H9 (cell line): Measurements from ENCODE around the gene PRMT6. TPM values are rescaled to one million over a fixed set of nuclear protein-coding genes. Genes with fewer than 3 reads are reported as not detected.
A peak's percentile ranks its signal among the peaks of the same experiment; 100 is the strongest.

Experiments
- DNase-seq: peaks from one replicate; pipeline ENCODE4 v3.0.0-alpha.2; 2017
- H2AFZ ChIP-seq: one replicate; pipeline ENCODE4 v1.6.1; 2013; ENCODE audit warnings: mild to moderate bottlenecking, low read length, control low read depth, moderate library complexity
- H2AK5ac ChIP-seq: 2 replicates; pipeline ENCODE4 v1.6.1; 2013; ENCODE audit warnings: low read length, control low read depth, mixed read lengths; ENCODE audit not compliant: insufficient read length
- H2BK120ac ChIP-seq: one replicate; pipeline ENCODE4 v1.6.1; 2013; ENCODE audit warnings: low read depth, mild to moderate bottlenecking, low read length, control low read depth, inconsistent platforms; ENCODE audit not compliant: poor library complexity, severe bottlenecking
- H2BK12ac ChIP-seq: 2 replicates; pipeline ENCODE4 v1.6.1; 2013; ENCODE audit warnings: low read length, control low read depth, mixed read lengths, low read depth; ENCODE audit not compliant: insufficient read length
- H2BK15ac ChIP-seq: 2 replicates; pipeline ENCODE4 v1.6.1; 2013; ENCODE audit warnings: low read depth, low read length, control low read depth
- H2BK20ac ChIP-seq: one replicate; pipeline ENCODE4 v1.6.1; 2013; ENCODE audit warnings: low read depth, mild to moderate bottlenecking, low read length, control low read depth, inconsistent platforms; ENCODE audit not compliant: poor library complexity, severe bottlenecking
- H2BK5ac ChIP-seq: 2 replicates; pipeline ENCODE4 v1.6.1; 2013; ENCODE audit warnings: low read length, control low read depth, mixed read lengths; ENCODE audit not compliant: insufficient read length
- H3K14ac ChIP-seq: 2 replicates; pipeline ENCODE4 v1.6.1; 2013; ENCODE audit warnings: low read length, control low read depth; ENCODE audit not compliant: insufficient read depth
- H3K18ac ChIP-seq: 2 replicates; pipeline ENCODE4 v1.6.1; 2013; ENCODE audit warnings: low read depth, mild to moderate bottlenecking, mixed read lengths, low read length, control low read depth; ENCODE audit not compliant: insufficient read length
- H3K23ac ChIP-seq: 2 replicates; pipeline ENCODE4 v1.6.1; 2013; ENCODE audit warnings: low read length, control low read depth, mixed read lengths, low read depth; ENCODE audit not compliant: insufficient read length
- H3K23me2 ChIP-seq: 2 replicates; pipeline ENCODE4 v1.6.1; 2013; ENCODE audit warnings: low read depth, mild to moderate bottlenecking, mixed read lengths, low read length, control low read depth; ENCODE audit not compliant: insufficient read length, poor library complexity, severe bottlenecking
- H3K27ac ChIP-seq: 2 replicates; pipeline ENCODE4 v1.5.1; 2013; ENCODE audit warnings: low read length, control low read depth, mixed read lengths, low read depth; ENCODE audit not compliant: insufficient read length
- H3K27me3 ChIP-seq: 2 replicates; pipeline ENCODE4 v1.6.1; 2013; ENCODE audit warnings: low read length, control low read depth, inconsistent platforms; ENCODE audit not compliant: insufficient read depth
- H3K4ac ChIP-seq: 2 replicates; pipeline ENCODE4 v1.6.1; 2013; ENCODE audit warnings: low read depth, mild to moderate bottlenecking, control low read depth, inconsistent platforms, low read length, moderate library complexity
- H3K4me1 ChIP-seq: 2 replicates; pipeline ENCODE4 v1.6.1; 2013; ENCODE audit warnings: low read length, control low read depth, inconsistent platforms; ENCODE audit not compliant: insufficient read depth
- H3K4me2 ChIP-seq: 2 replicates; pipeline ENCODE4 v1.6.1; 2013; ENCODE audit warnings: low read length, control low read depth, mixed read lengths; ENCODE audit not compliant: insufficient read length, insufficient read depth
- H3K56ac ChIP-seq: 2 replicates; pipeline ENCODE4 v1.6.1; 2013; ENCODE audit warnings: low read depth, mild to moderate bottlenecking, mixed read lengths, low read length, control low read depth; ENCODE audit not compliant: insufficient read length
- H3K79me1 ChIP-seq: 2 replicates; pipeline ENCODE4 v1.6.1; 2013; ENCODE audit warnings: low read depth, mild to moderate bottlenecking, moderate library complexity, low read length, control low read depth, inconsistent platforms; ENCODE audit not compliant: insufficient read depth, poor library complexity, severe bottlenecking
- H3K79me2 ChIP-seq: 2 replicates; pipeline ENCODE4 v1.6.1; 2013; ENCODE audit warnings: low read length, control low read depth, inconsistent platforms; ENCODE audit not compliant: insufficient read depth
- H3K9ac ChIP-seq: 2 replicates; pipeline ENCODE4 v1.6.1; 2013; ENCODE audit warnings: low read length, control low read depth, mixed read lengths; ENCODE audit not compliant: insufficient read length; ENCODE audit errors: extremely low read depth
- H3K9me3 ChIP-seq: one replicate; pipeline ENCODE4 v1.6.1; 2013; ENCODE audit warnings: low read depth, low read length, inconsistent platforms; ENCODE audit not compliant: control insufficient read depth
- H3T11ph ChIP-seq: one replicate; pipeline ENCODE4 v1.6.1; 2013; ENCODE audit warnings: mild to moderate bottlenecking, low read length, control low read depth, inconsistent platforms
- H4K20me1 ChIP-seq: one replicate; pipeline ENCODE4 v1.6.1; 2013; ENCODE audit not compliant: control insufficient read depth, insufficient read length, insufficient read depth
- H4K5ac ChIP-seq: 2 replicates; pipeline ENCODE4 v1.6.1; 2013; ENCODE audit warnings: low read depth, mild to moderate bottlenecking, mixed read lengths, low read length, control low read depth; ENCODE audit not compliant: insufficient read length
- H4K8ac ChIP-seq: replicated peaks from 2 replicates; pipeline ENCODE4 v1.6.1; 2013; ENCODE audit warnings: low read length, control low read depth, mixed read lengths, low read depth; ENCODE audit not compliant: insufficient read length
- H4K91ac ChIP-seq: 2 replicates; pipeline ENCODE4 v1.6.1; 2013; ENCODE audit warnings: low read depth, mild to moderate bottlenecking, moderate library complexity, mixed read lengths, low read length, control low read depth; ENCODE audit not compliant: insufficient read length
- H3K27ac Mint-ChIP-seq, 3 experiments: 2 replicates in 2 of 3; 3 replicates in 1 of 3; pipeline ENCODE4 v1.8.0; 2020 to 2021; ENCODE audit warnings: mixed read lengths in 3 of 3, mild to moderate bottlenecking in 1 of 3, moderate library complexity in 1 of 3
- H3K27me3 Mint-ChIP-seq: 2 replicates; pipeline ENCODE4 v1.8.0; 2021; ENCODE audit warnings: low read depth, mild to moderate bottlenecking, moderate library complexity, mixed read lengths
- H3K36me3 Mint-ChIP-seq, 3 experiments: 2 replicates in 2 of 3; 3 replicates in 1 of 3; pipeline ENCODE4 v1.8.0; 2020 to 2021; ENCODE audit warnings: low read depth in 3 of 3, mixed read lengths in 3 of 3; ENCODE audit not compliant: insufficient read depth in 1 of 3
- H3K4me1 Mint-ChIP-seq, 2 experiments: 2 replicates each; pipeline ENCODE4 v1.8.0; 2020; ENCODE audit warnings: mixed read lengths in 2 of 2
- H3K4me3 Mint-ChIP-seq, 2 experiments: 2 replicates in 1 of 2; 3 replicates in 1 of 2; pipeline ENCODE4 v1.8.0; 2020 to 2021; ENCODE audit warnings: mild to moderate bottlenecking in 2 of 2, mixed read lengths in 2 of 2, moderate library complexity in 1 of 2
- H3K9me3 Mint-ChIP-seq, 2 experiments: 2 replicates in 1 of 2; 3 replicates in 1 of 2; pipeline ENCODE4 v1.8.0; 2020; ENCODE audit warnings: mild to moderate bottlenecking in 2 of 2, mixed read lengths in 2 of 2, moderate library complexity in 1 of 2
- CTCF ChIP-seq: fragments of 200-600 bp; sonication (generic); conservative IDR thresholded peaks from 3 replicates; pipeline ENCODE4 v1.8.0; 2021; ENCODE audit warnings: antibody characterized with exemption, mild to moderate bottlenecking
- WGBS: extraction: QIAGEN DNeasy Blood & Tissue Kit; methylation state at CpG from one replicate; pipeline ENCODE4 v1.1.7; 2013; ENCODE audit warnings: missing lambda C conversion rate, low lambda C conversion rate, mixed read lengths; ENCODE audit not compliant: insufficient read length; ENCODE audit errors: extremely low coverage; 5-methylcytosine and 5-hydroxymethylcytosine counted together
- long read RNA-seq: library from polyadenylated mRNA; unstranded; transcript quantifications from one replicate; pipeline ENCODE4 v2.0.0, GENCODE V29; 2020
- total RNA-seq: library from RNA; stranded (reverse); gene quantifications from 2 replicates; pipeline ENCODE4 v1.2.1, GENCODE V29; 2021

Gene PRMT6
- 37.5 and 41.9 TPM in 2 replicates for total RNA-seq
- long read RNA-seq, transcript PRMT6-201 (1 exons, 2,616 nt): major isoform, 336 of 340 reads
- long read RNA-seq, partial matches to known transcripts: 0 of 340 reads
- long read RNA-seq, other reads (novel, unspliced or antisense): 3 of 340 reads

GRCh38 chr1:107056426-107057196 lies at the start of gene PRMT6:
TSS of gene PRMT6 (plus strand) at chr1:107056674. CDS start at chr1:107056716, 42 bp downstream.
- Histone ChIP-seq H3K79me1 (no peaks in the 10 kb centered on the region), H4K8ac (peak within 1 kb of the TSS; percentile 35), H3K56ac (no peak within 1 kb of the TSS), H3T11ph (no peak within 1 kb of the TSS), H3K4ac (no peak within 1 kb of the TSS), H2AK5ac (no peak within 1 kb of the TSS), H3K79me2 (no peaks in the 10 kb centered on the region; the same call in 1 of the 2 replicates), H3K18ac (peak within 1 kb of the TSS; percentile 92), H3K23ac (no peak within 1 kb of the TSS), H2BK15ac (no peak within 1 kb of the TSS), H4K91ac (no peak within 1 kb of the TSS), H3K4me2 (peak within 1 kb of the TSS; percentile 81), H2AFZ (no peak within 1 kb of the TSS), H2BK20ac (no peak within 1 kb of the TSS), H3K27me3 (no peaks in the 10 kb centered on the region), H3K14ac (peak within 1 kb of the TSS; percentile 92), H3K27ac (no peak within 1 kb of the TSS), H2BK12ac (no peak within 1 kb of the TSS), H2BK120ac (no peak within 1 kb of the TSS), H3K23me2 (peaks cover 9% of the 10 kb centered on the region), H3K9ac (peak within 1 kb of the TSS; percentile 90), H2BK5ac (no peak within 1 kb of the TSS), H4K5ac (peak within 1 kb of the TSS; percentile 54), H4K20me1 (no peaks in the 10 kb centered on the region), H3K4me1 (peaks cover 5% of the 10 kb centered on the region; the same call in 1 of the 2 replicates), H3K9me3 (no peaks in the 10 kb centered on the region)
- Mint-ChIP-seq H3K4me3 (peak within 1 kb of the TSS; percentile 94 to 95), H3K27ac (peak within 1 kb of the TSS; percentile 74 to 98 (median 98); a peak in 6 of 7 replicates), H3K27me3 (no peaks in the 10 kb centered on the region), H3K4me1 (peaks cover 20 to 21% of the 10 kb centered on the region in 2 experiments), H3K36me3 (peaks cover 4 to 20% (median 12%) of the 10 kb centered on the region in 3 experiments), H3K9me3 (no peaks in the 10 kb centered on the region; a peak in 1 of 5 replicates)
- no peak for TF ChIP-seq CTCF
- DNase-seq: peak; percentile 87
- WGBS: no CpG with 5 or more reads among the region's 73 CpGs
